Lower leg skin (tissue), 3 donors: Measurements from ENCODE around the gene WBP1.

ENCODE experiments used
- POLR2A ChIP-seq, 2 donors: fragments of 450-650 bp; IDR thresholded peaks; one replicate each; pipeline ENCODE4 v1.6.1; 2016 to 2017; ENCODE audit warnings: antibody characterized with exemption in 2 of 2, mild to moderate bottlenecking in 1 of 2, moderate library complexity in 1 of 2
- TF ChIP-seq, protein P1 (sequence below), 3 donors: fragments of 450-650 bp; IDR thresholded peaks; one replicate each; pipeline ENCODE4 v1.5.1; 2016; ENCODE audit warnings: antibody characterized with exemption in 3 of 3, mild to moderate bottlenecking in 3 of 3, moderate library complexity in 2 of 3

DNA sequence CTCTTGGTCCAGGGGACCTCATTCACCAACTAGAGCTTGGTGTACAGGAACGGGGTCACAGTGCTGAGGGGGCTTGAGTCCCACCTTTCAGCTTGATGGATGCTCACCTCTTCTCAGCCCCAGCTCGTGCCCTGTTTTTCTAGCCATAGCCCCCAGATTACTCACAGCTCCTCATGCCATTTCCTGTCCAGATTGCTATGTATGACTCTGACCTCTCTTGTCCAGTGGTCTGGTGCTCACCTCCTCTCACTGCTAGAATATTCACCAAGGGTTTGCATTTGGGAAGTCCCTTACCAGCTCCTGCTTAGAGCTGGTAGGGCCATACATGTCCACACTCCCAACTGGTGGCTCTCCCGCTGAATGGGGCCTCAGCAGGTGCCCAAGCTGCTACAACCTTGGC lies 35.3 kb downstream of the WBP1 start:
- TF ChIP-seq, protein P1, sequence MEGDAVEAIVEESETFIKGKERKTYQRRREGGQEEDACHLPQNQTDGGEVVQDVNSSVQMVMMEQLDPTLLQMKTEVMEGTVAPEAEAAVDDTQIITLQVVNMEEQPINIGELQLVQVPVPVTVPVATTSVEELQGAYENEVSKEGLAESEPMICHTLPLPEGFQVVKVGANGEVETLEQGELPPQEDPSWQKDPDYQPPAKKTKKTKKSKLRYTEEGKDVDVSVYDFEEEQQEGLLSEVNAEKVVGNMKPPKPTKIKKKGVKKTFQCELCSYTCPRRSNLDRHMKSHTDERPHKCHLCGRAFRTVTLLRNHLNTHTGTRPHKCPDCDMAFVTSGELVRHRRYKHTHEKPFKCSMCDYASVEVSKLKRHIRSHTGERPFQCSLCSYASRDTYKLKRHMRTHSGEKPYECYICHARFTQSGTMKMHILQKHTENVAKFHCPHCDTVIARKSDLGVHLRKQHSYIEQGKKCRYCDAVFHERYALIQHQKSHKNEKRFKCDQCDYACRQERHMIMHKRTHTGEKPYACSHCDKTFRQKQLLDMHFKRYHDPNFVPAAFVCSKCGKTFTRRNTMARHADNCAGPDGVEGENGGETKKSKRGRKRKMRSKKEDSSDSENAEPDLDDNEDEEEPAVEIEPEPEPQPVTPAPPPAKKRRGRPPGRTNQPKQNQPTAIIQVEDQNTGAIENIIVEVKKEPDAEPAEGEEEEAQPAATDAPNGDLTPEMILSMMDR (IDR thresholded peaks at IDR 0.05): no peak
- no peak for TF ChIP-seq POLR2A (IDR thresholded peaks at IDR 0.05)
